ENCODE results near the gene KCND2.

Gene KCND2

DNA sequence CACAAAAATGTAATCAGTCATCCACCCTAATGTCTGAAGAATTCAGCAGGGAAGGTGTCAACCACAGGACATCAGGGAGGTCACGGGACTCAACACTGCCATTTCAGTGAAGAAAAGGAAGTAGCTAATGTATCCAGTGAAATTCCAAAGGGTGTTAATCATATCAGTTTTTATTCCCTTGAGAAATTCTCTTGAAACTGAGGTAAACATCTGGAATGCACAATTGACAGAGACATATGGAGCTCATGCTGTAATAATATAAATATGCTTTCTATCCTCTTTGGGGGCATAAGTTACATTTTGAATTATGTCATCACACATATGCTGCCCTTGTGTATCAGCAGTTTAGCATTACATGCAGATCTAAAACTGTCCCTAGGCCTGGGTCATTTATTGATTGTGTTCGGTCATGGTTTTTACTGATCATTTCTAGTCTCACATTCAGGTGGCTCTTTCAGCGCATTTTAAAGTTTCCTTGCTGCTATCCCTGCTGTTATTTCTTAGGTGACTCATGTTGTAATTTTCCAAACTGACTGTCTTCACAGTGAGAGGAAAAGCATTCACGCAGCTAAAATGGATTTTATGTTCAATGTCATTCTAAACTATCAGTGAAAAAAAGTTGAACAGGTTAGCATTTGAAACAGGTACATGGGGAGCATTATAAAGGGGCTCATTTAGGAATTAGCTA is 311.1 kb downstream of the KCND2 start:
- Mint-ChIP-seq H3K27ac (no peak overlapping the region), H3K36me3 (ENCODE audit: low read depth) (no peaks in the 10 kb centered on the region), H3K4me1 (ENCODE audit: low read depth) (no peaks in the 10 kb centered on the region), H3K4me3 (no peak overlapping the region), H3K9me3 (no peaks in the 10 kb centered on the region), H3K27me3 (no peaks in the 10 kb centered on the region)
- DNase-seq = no peak

DNA sequence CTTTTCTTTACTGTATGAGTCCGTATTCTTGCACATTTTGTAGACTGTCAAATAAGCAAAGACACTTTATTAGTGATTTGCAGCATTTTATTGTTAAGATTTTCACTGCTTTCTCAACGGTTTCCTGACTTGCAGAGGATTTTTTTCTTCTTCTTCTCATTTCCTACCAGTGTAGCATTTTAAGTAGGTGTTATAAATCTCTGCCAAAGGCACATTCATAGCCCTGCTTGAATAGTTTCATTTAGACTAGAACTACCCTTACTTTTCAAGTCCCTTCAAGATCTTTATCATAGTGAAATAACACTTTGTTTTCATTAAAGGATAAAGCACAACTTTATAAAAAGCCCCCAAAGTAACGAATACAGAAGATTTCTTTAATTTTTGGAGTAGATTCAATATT is 313.6 kb downstream of the KCND2 start:
- no peaks in the 10 kb centered on the region for H3K4me1 Mint-ChIP-seq (ENCODE audit: low read depth)
- no peak for DNase-seq
- H3K36me3 Mint-ChIP-seq (ENCODE audit: low read depth) = no peaks in the 10 kb centered on the region
- no peaks in the 10 kb centered on the region for H3K9me3 Mint-ChIP-seq
- no peak overlapping the region for H3K27ac Mint-ChIP-seq
- H3K27me3 Mint-ChIP-seq = no peaks in the 10 kb centered on the region
- no peak overlapping the region for H3K4me3 Mint-ChIP-seq

DNA sequence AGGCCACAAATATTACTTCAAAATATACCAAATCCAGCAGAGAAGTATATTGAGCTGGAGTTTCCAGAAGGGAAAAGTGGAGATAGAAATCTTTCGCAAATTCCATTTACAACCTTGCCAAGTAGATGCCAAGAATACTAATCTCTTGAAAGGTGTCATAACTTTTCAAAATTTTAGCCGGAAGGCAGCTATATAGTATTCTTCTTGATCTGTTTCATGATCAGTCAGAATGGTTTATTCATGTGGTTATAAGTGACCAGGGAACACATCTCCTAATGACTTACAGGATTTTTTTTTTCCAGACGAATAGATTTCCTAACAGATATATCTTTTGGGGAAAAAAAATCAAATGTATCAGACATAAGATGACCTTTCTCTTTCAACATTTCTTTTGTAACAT is 314.3 kb downstream of the KCND2 start:
- Mint-ChIP-seq H3K4me3 (no peak overlapping the region), H3K9me3 (no peaks in the 10 kb centered on the region), H3K27ac (no peak overlapping the region), H3K4me1 (ENCODE audit: low read depth) (no peaks in the 10 kb centered on the region), H3K36me3 (ENCODE audit: low read depth) (no peaks in the 10 kb centered on the region), H3K27me3 (no peaks in the 10 kb centered on the region)
- no peak for DNase-seq

DNA sequence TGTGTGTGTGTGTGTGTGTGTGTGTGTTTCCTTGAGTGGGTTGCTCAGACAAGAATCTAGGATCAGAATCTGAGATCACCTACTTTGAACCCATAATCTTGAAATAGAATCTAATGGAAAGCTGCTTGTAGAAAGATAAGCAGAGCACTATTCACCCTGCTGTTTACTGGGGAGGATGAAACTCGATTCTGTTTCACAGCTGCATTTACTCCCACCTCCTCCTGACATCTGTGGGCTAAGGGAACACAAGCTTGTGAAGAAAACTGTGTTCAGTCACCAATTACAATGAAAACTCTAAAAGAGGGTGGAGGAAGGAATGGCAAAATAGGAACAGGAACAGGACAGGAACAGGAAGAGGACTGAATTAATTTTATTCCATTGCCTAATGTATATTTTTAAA is 315.4 kb downstream of the KCND2 start:
- no peaks in the 10 kb centered on the region for H3K36me3 Mint-ChIP-seq (ENCODE audit: low read depth)
- no peak for DNase-seq
- no peak overlapping the region for H3K4me3 Mint-ChIP-seq
- H3K9me3 Mint-ChIP-seq = peaks cover 1% of the 10 kb centered on the region
- no peaks in the 10 kb centered on the region for H3K4me1 Mint-ChIP-seq (ENCODE audit: low read depth)
- H3K27ac Mint-ChIP-seq = no peak overlapping the region
- H3K27me3 Mint-ChIP-seq = no peaks in the 10 kb centered on the region

DNA sequence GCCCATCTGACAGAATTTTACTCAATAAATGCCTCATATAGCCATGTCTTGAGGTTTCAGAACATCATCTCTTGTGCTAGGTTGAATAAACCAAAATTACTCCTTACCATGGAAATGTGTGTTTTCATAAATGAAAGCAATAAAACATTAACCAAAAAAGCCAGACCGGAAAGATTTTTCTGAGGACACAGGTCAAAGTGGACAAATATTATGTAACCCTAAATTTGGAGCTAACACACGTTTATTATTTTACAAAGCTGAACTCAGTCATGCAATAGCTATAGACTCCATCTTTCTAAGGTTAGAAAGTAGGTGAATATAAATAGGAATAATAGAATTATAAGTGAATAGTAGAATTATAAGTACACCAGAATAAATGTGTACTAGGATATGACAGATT is 315.9 kb downstream of the KCND2 start:
- no peaks in the 10 kb centered on the region for H3K4me1 Mint-ChIP-seq (ENCODE audit: low read depth)
- DNase-seq = no peak
- no peak overlapping the region for H3K27ac Mint-ChIP-seq
- H3K4me3 Mint-ChIP-seq = no peak overlapping the region
- no peaks in the 10 kb centered on the region for H3K27me3 Mint-ChIP-seq
- H3K9me3 Mint-ChIP-seq = peaks cover 3% of the 10 kb centered on the region
- no peaks in the 10 kb centered on the region for H3K36me3 Mint-ChIP-seq (ENCODE audit: low read depth)

DNA sequence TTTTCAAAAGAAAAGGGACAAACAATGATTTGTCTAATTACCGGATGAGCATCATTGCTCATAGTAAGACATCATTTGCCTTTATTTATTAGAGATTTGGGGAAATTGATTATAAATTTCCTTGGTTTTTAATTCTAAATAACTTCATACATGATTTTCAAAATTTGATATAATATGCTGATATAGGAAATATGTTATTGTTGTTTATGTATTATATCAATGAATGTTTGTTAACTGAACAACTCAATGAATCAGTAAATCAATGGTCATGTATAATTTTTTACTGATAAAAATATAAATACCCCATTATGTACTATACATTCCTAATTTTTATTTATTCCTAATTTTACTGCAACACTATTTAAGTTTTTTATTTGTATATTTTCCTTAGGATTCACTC is 327.6 kb downstream of the KCND2 start:
- peaks cover 12% of the 10 kb centered on the region for H3K9me3 Mint-ChIP-seq
- H3K27ac Mint-ChIP-seq = no peak overlapping the region
- H3K36me3 Mint-ChIP-seq (ENCODE audit: low read depth) = no peaks in the 10 kb centered on the region
- no peak for DNase-seq
- no peak overlapping the region for H3K4me3 Mint-ChIP-seq
- H3K27me3 Mint-ChIP-seq = no peaks in the 10 kb centered on the region
- H3K4me1 Mint-ChIP-seq (ENCODE audit: low read depth) = no peaks in the 10 kb centered on the region

DNA sequence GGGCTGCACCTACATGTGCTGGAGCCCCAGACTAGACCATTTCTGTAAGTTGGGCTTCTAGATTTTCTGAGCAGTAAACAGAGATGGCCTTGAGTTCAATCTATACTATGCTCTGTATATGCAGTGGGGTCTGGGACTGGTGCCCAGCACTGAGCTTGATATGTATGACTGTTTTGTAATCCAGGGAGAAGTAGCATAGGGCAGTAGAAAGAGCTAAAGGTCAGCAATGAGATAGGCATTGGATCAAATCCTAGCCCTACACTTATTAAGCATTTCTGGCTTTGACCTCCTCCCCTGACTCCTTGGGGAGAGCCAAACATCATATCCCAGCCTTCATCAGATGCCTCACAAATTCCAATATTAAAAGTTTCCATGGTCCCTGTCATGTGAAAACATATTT is 330.4 kb downstream of the KCND2 start:
- no peaks in the 10 kb centered on the region for H3K27me3 Mint-ChIP-seq
- no peak overlapping the region for H3K27ac Mint-ChIP-seq
- no peaks in the 10 kb centered on the region for H3K36me3 Mint-ChIP-seq (ENCODE audit: low read depth)
- peaks cover 12% of the 10 kb centered on the region for H3K9me3 Mint-ChIP-seq
- H3K4me1 Mint-ChIP-seq (ENCODE audit: low read depth) = no peaks in the 10 kb centered on the region
- DNase-seq = no peak
- H3K4me3 Mint-ChIP-seq = no peak overlapping the region

DNA sequence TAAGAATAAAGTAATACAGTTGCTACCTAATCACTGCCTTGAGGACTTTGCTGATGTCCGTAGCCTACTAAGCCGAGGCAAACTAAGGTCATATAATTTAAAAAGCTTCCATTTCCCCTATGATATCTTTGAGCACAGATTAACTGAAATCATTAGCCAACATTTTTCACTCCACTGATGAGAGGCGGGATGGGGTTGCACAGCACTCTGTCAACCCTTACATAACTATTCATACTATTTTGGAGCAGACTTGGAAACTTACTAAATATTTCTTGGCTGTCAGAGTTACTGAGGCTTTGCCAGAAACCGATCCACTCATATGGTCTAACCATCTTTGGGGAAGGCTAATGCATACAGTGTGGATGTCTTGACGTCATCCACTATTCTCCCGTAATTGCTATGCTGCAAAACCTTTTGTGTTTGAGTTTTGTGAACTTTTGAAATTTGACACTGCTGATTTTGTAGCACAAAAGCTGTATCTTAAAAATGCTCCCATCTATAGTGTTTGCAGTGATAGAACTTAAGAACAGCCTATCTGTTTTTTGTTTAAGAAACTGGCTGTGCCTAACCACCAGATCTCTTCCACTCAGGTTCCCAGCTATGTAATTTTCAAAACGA is 336.3 kb downstream of the KCND2 start:
- H3K27me3 Mint-ChIP-seq = no peaks in the 10 kb centered on the region
- no peaks in the 10 kb centered on the region for H3K4me1 Mint-ChIP-seq (ENCODE audit: low read depth)
- H3K4me3 Mint-ChIP-seq = no peak overlapping the region
- DNase-seq = no peak
- H3K36me3 Mint-ChIP-seq (ENCODE audit: low read depth) = no peaks in the 10 kb centered on the region
- no peak overlapping the region for H3K27ac Mint-ChIP-seq
- peaks cover 4% of the 10 kb centered on the region for H3K9me3 Mint-ChIP-seq

DNA sequence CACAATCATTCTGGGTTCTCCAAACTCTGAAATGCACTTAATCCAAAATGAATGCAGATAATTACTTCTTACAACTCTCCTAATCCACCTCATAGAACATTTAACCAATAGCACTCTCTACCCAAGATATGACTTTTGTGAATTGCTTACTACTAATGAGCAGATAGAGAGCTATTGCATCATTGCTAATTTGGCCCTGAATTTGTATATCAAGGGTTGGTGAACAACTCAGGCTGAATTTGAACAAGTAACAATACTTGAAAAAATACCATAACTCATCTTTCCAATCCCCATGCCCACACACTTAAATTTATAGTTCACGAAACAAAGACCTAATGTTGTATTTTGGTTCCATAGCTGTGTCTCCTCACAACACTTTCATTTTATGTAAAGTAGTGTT is 339.0 kb downstream of the KCND2 start:
- H3K27me3 Mint-ChIP-seq = no peaks in the 10 kb centered on the region
- peaks cover 2% of the 10 kb centered on the region for H3K9me3 Mint-ChIP-seq

DNA sequence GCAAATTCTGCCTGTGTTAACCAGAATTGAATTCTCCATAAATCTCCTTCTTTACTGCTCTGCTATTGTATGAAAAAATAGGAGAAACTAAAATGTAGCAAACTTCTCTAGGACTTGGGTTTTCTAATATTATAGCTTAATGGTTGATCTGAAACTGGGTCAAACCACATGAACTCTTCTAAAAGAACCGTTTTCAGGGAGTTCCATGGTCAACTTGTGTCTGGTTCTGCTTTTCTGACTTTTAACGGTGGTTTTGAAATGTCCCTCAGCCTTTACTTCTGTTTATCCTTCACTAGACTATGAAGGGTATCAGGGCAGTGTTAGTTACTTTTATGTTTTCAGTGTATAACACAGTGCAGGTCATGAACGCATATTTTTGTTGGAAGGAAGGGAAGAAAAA is 342.7 kb downstream of the KCND2 start:
- Mint-ChIP-seq H3K4me1 (ENCODE audit: low read depth) (no peaks in the 10 kb centered on the region), H3K9me3 (peaks cover 2% of the 10 kb centered on the region), H3K27me3 (no peaks in the 10 kb centered on the region), H3K27ac (no peak overlapping the region), H3K4me3 (no peak overlapping the region), H3K36me3 (ENCODE audit: low read depth) (no peaks in the 10 kb centered on the region)
- no peak for DNase-seq

More for the DNA sequence above, 339.0 kb downstream of the KCND2 start:
- Mint-ChIP-seq H3K4me3 (no peak overlapping the region), H3K27ac (no peak overlapping the region), H3K4me1 (ENCODE audit: low read depth) (no peaks in the 10 kb centered on the region), H3K36me3 (ENCODE audit: low read depth) (no peaks in the 10 kb centered on the region)
- no peak for DNase-seq

DNA sequence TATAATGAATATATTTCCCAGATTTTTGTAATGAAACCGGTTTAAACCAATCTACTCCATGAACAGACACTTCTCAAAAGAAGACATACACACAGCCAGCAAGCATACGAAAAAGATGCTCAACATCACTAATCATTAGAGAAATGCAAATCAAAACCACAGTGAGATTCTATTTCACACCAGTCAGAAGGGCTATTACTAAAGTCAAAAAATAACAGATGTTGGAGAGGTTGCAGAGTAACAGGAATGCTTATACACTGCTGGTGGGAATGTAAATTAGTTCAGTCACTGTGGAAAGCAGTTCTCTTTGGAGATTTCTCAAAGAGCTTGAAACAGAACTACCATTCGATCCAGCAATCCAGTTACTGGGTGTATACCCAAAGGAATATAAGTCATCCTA is 344.3 kb downstream of the KCND2 start:
- Mint-ChIP-seq H3K9me3 (peaks cover 2% of the 10 kb centered on the region), H3K36me3 (ENCODE audit: low read depth) (no peaks in the 10 kb centered on the region), H3K27me3 (no peaks in the 10 kb centered on the region), H3K27ac (no peak overlapping the region), H3K4me3 (no peak overlapping the region), H3K4me1 (ENCODE audit: low read depth) (no peaks in the 10 kb centered on the region)
- DNase-seq = no peak

DNA sequence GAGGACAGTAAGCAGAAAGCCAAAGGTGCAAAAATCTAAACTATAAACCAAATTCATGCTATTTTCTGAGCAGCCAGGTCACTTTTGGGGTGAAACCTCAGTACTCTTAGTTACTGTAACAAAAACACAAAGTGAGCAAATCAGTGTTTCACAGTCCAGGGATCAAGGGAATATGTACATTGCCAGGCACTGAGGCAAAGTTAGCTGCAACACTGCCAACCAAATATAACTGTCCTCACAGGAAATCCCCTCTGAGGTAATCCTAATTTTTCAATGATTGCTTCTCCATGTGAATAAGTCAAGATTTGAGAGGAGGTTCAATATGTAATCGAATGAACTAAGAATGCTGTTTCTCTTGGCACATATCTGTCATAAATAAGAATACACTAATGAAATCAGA is 355.3 kb downstream of the KCND2 start:
- Mint-ChIP-seq H3K27ac (no peak overlapping the region), H3K27me3 (no peaks in the 10 kb centered on the region), H3K4me1 (ENCODE audit: low read depth) (no peaks in the 10 kb centered on the region), H3K4me3 (no peak overlapping the region), H3K9me3 (peaks cover 3% of the 10 kb centered on the region), H3K36me3 (ENCODE audit: low read depth) (no peaks in the 10 kb centered on the region)
- no peak for DNase-seq

DNA sequence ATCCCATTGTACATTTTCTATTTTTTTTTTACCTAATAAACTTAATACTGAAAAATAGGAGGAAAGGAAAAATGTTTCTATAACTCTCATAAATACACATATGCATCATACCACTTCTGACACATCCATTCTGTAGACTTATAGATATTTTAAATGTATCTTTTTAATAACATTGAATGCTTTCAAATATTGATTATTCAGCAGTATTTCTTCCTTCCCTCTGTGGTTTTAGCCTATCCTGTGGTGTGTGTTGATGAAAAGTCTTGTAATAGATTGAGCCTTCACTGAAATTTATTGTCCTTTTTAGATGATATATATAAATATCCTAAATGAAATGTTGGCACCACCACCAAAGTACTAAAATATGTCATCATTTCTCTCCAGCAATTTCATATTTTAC is 366.9 kb downstream of the KCND2 start:
- Mint-ChIP-seq H3K4me1 (ENCODE audit: low read depth) (no peaks in the 10 kb centered on the region), H3K36me3 (ENCODE audit: low read depth) (no peaks in the 10 kb centered on the region), H3K9me3 (no peaks in the 10 kb centered on the region), H3K27ac (no peak overlapping the region), H3K27me3 (no peaks in the 10 kb centered on the region), H3K4me3 (no peak overlapping the region)
- DNase-seq = no peak

DNA sequence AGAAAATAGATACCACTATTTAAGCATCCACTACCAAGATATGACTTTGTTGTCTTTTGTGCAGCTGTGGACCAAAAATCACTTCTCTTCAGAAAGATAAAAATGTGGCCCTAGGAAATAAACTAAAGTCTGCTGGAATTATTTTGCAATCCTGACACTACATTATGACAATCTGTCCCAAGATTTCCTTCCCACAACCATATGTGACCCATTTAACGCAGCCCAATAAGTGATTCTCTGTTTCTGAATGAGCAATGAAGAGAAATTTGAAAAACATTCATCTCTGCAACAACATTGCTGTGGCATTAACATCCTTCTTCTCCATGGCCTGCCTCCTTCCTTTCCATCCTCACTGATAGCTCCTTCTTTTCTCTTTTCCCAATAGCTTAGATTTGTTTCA is 373.0 kb downstream of the KCND2 start:
- Mint-ChIP-seq H3K27ac (no peak overlapping the region), H3K4me3 (no peak overlapping the region), H3K27me3 (no peaks in the 10 kb centered on the region), H3K4me1 (ENCODE audit: low read depth) (no peaks in the 10 kb centered on the region), H3K36me3 (ENCODE audit: low read depth) (no peaks in the 10 kb centered on the region), H3K9me3 (peaks cover 4% of the 10 kb centered on the region)
- no peak for DNase-seq

DNA sequence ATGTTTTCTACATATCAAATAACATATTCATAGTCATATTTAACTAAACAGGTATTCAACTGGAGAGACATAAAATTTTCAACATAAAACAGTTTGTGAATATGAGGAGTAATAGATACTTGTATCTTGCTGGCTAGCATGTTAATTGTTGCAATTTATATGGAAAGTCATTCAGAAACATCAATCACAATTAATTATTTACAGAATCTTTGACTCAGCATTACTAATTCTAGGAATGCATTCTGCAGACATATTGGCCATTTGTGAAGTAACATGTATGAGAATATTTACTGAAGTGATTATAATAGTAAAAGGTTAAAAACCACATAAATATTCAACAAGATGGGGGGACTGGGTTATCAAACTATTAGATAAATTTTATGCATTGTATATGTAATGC is 381.3 kb downstream of the KCND2 start:
- Mint-ChIP-seq H3K27ac (no peak overlapping the region), H3K36me3 (ENCODE audit: low read depth) (no peaks in the 10 kb centered on the region), H3K4me3 (no peak overlapping the region), H3K4me1 (ENCODE audit: low read depth) (no peaks in the 10 kb centered on the region), H3K27me3 (no peaks in the 10 kb centered on the region), H3K9me3 (peaks cover 2% of the 10 kb centered on the region)
- no peak for DNase-seq

DNA sequence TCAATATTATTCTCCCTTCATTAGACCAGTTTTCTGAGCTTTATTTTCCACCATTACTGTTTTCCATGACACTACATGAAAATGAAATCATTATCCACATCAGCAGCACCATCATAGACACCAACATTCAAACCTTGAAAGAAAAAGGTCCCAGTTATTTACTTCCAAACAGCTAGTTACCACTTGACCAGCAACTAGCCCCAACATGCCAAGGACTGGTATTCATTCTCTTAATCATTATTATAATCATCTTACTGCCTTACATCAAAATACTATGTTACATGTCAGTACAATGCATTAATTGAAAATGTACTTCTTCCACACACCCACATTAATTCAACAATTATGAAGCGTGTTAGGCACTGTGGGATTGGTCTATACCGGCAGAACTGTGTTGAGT is 385.5 kb downstream of the KCND2 start:
- no peak overlapping the region for H3K4me3 Mint-ChIP-seq
- no peak overlapping the region for H3K27ac Mint-ChIP-seq
- H3K9me3 Mint-ChIP-seq = no peaks in the 10 kb centered on the region
- DNase-seq = no peak
- H3K4me1 Mint-ChIP-seq (ENCODE audit: low read depth) = no peaks in the 10 kb centered on the region
- no peaks in the 10 kb centered on the region for H3K36me3 Mint-ChIP-seq (ENCODE audit: low read depth)
- no peaks in the 10 kb centered on the region for H3K27me3 Mint-ChIP-seq

All from activated T-cell treated with anti-CD3 and anti-CD28 coated beads, Interleukin-2, amount 50 U/mL, for 24 hours (primary cell).